ENCODE data around the gene KLHL14.
A peak's percentile ranks its signal among the peaks of the same experiment; 100 is the strongest.

Gene KLHL14

DNA sequence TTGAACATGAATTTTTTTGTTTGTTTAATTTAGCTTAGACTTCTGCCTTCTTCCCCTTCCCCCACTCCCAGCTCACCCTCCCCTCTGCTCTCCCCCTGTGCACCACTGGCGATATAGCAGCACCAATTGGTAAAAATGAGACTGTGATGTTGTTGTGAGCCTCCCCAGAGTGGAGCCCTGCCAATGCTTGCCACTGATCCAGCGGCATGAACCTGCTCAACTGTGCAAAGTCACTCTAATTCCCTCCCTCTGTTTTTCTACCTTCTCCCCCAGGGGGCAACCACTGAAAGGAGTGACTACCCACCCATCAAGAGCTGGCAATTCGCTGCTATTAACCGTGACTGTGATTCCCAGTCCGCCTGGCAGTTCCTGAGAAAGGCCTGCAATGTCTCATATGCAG lies 30.2 kb downstream of the KLHL14 start:
- TF ChIP-seq MAX (IDR thresholded peaks at IDR 0.05; ENCODE audit: low read depth, low read length): no peak
- TF ChIP-seq, protein P1, sequence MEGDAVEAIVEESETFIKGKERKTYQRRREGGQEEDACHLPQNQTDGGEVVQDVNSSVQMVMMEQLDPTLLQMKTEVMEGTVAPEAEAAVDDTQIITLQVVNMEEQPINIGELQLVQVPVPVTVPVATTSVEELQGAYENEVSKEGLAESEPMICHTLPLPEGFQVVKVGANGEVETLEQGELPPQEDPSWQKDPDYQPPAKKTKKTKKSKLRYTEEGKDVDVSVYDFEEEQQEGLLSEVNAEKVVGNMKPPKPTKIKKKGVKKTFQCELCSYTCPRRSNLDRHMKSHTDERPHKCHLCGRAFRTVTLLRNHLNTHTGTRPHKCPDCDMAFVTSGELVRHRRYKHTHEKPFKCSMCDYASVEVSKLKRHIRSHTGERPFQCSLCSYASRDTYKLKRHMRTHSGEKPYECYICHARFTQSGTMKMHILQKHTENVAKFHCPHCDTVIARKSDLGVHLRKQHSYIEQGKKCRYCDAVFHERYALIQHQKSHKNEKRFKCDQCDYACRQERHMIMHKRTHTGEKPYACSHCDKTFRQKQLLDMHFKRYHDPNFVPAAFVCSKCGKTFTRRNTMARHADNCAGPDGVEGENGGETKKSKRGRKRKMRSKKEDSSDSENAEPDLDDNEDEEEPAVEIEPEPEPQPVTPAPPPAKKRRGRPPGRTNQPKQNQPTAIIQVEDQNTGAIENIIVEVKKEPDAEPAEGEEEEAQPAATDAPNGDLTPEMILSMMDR (IDR thresholded peaks at IDR 0.05; ENCODE audit: low read depth, low read length): no peak
- TF ChIP-seq MYC (IDR thresholded peaks at IDR 0.05; ENCODE audit: low read depth, low read length): no peak
- no peak for TF ChIP-seq POLR2A (IDR thresholded peaks at IDR 0.05; ENCODE audit: extremely low read depth, insufficient read length)
- no peak for DNase-seq (ENCODE audit: low read depth)
- no peak overlapping the region for H3K4me3 ChIP-seq (ENCODE audit: low read depth, low read length)

- H3K4me3 ChIP-seq (ENCODE audit: low read depth, low read length): no peak overlapping the region
- TF ChIP-seq MYC (IDR thresholded peaks at IDR 0.05; ENCODE audit: low read depth, low read length): no peak
- TF ChIP-seq, protein P1 (IDR thresholded peaks at IDR 0.05; ENCODE audit: low read depth, low read length): no peak
- TF ChIP-seq MAX (IDR thresholded peaks at IDR 0.05; ENCODE audit: low read depth, low read length): no peak
- TF ChIP-seq POLR2A (IDR thresholded peaks at IDR 0.05; ENCODE audit: extremely low read depth, insufficient read length): no peak
- DNase-seq (ENCODE audit: low read depth): no peak
These were observed 37.0 kb downstream of the KLHL14 start for GRCh38 chr18:32735781-32736180.

- no peak for DNase-seq (ENCODE audit: low read depth)
- no peak for TF ChIP-seq MAX (IDR thresholded peaks at IDR 0.05; ENCODE audit: low read depth, low read length)
- H3K4me3 ChIP-seq (ENCODE audit: low read depth, low read length): no peak overlapping the region
These were observed 38.4 kb downstream of the KLHL14 start for GRCh38 chr18:32734442-32734841.

DNA sequence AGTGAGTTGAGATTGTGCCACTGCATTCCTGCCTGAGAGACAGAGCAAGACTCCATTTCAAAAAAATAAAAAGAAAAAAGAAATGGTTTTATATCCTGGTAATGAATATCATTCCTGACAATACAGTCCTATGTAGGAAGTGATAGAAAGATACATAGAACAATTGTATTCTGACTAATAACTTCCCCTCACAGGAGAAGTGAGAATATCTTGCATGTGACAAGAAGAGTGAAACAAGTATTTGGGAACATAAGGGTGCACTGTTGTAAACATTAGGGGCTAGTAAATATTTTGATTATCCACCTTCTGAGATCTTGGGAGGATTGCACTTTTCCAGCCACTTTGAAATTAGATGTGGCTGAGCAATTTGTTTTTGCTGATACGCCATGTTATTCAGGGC lies 40.7 kb downstream of the KLHL14 start:
- no peak for DNase-seq (ENCODE audit: low read depth)
- no peak for TF ChIP-seq POLR2A (IDR thresholded peaks at IDR 0.05; ENCODE audit: extremely low read depth, insufficient read length)
- no peak for TF ChIP-seq MYC (IDR thresholded peaks at IDR 0.05; ENCODE audit: low read depth, low read length)
- TF ChIP-seq MAX (IDR thresholded peaks at IDR 0.05; ENCODE audit: low read depth, low read length): no peak
- TF ChIP-seq, protein P1 (IDR thresholded peaks at IDR 0.05; ENCODE audit: low read depth, low read length): no peak
- no peak overlapping the region for H3K4me3 ChIP-seq (ENCODE audit: low read depth, low read length)

DNA sequence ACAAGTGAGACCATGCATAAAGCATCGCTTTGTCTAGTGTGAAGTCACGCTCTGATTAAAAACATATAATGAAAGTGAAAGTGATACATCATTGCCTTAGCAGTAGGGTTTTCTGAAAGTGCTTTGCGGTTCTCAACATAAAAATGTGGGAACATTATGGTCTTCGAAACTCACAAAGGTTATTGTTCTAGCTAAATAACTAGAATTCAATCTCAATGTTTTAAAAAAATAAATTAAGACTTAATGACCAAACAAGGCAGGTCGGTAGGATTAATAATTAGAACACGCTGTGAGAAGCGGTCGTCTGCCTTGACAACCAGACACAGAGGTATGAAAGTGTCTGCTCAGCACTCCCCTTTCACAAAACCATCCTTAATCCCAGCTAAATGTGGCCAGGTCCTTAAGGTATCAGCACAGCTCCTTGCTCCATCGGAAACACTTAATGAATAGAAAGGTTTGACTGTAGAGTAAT lies 42.2 kb downstream of the KLHL14 start:
- peak overlapping the region; percentile 47 for H3K4me3 ChIP-seq (ENCODE audit: low read depth, low read length)
- TF ChIP-seq MAX (IDR thresholded peaks at IDR 0.05; ENCODE audit: low read depth, low read length) (no peak), POLR2A (IDR thresholded peaks at IDR 0.05; ENCODE audit: extremely low read depth, insufficient read length) (no peak), MYC (IDR thresholded peaks at IDR 0.05; ENCODE audit: low read depth, low read length) (no peak)
- TF ChIP-seq, protein P1 (IDR thresholded peaks at IDR 0.05; ENCODE audit: low read depth, low read length): no peak

DNA sequence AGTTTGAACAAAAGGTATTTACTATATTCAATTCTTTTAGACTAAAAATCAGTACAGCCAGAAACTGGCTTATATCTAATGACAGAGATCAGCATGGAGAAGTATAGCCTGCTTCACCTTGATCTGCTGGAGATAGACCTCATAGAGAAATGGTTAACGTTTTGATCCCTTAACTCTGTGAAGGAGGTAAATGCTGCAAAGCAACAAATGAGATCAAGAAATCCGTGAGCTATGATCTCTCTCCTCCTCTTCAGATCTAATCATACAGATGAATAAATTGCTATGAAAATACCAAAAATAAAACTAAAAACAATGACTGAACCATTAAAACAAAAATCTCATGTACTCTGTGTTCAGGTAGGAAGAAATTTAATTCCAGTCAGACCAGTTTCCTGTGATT lies 42.8 kb downstream of the KLHL14 start:
- TF ChIP-seq, protein P1 (IDR thresholded peaks at IDR 0.05; ENCODE audit: low read depth, low read length): no peak
- no peak for TF ChIP-seq MAX (IDR thresholded peaks at IDR 0.05; ENCODE audit: low read depth, low read length)
- TF ChIP-seq MYC (IDR thresholded peaks at IDR 0.05; ENCODE audit: low read depth, low read length): no peak
- TF ChIP-seq POLR2A (IDR thresholded peaks at IDR 0.05; ENCODE audit: extremely low read depth, insufficient read length): no peak
- H3K4me3 ChIP-seq (ENCODE audit: low read depth, low read length): peak overlapping the region; percentile 47
- DNase-seq (ENCODE audit: low read depth): no peak

More for the DNA sequence above, 42.2 kb downstream of the KLHL14 start:
- no peak for DNase-seq (ENCODE audit: low read depth)
